GM19324 (cell line): ENCODE results near the gene ABCC4.
"Not testable (repeated sequence)": the region's sequence is repeated elsewhere in the genome, so short reads cannot be mapped to it uniquely, and the experiment has no call there.

Experiments
- ATAC-seq: cut with Tn5 transposase; IDR thresholded peaks from one replicate; pipeline ENCODE4 v1.9.1; 2021; ENCODE audit warnings: mild to moderate bottlenecking, moderate library complexity; ENCODE audit not compliant: unreplicated experiment, low FRiP score

Gene ABCC4

DNA sequence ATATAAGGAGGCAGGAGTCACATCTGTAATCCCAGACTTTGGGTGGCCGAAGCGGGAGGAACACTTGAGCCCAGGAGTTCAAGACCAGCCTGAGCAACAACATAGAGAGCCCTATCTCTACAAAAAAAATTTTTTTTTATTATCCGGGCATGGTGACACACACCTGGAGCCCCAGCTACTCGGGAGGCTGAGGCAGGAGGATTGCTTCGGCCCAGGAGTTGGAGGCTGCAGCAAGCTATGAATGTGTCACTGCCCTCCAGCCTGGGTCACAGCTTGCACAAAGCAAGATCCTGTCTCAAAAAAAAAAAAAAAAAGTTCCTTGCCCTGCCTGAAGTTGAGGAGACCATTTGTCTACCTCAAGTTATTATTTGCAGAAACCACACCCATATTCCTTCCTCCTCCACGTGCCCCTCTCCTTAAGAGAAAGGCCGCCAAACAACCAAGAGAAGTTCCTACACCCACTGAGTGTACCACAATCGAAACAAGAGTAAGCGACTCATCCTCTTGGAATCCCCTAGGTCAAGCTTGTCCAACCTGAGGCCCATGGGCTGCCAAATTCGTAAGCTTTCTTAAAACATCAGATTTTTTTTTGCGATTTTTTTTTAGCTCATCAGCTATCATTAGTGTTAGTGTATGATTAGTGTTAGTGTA is 2.2 kb downstream of the ABCC4 start:
- no peak for ATAC-seq

GRCh38 chr13:95298169-95298965 is 2.9 kb downstream of the ABCC4 start:
- ATAC-seq = no peak

GRCh38 chr13:95296326-95296925 is 4.8 kb downstream of the ABCC4 start:
- no peak for ATAC-seq

- ATAC-seq = no peak
These were observed 6.2 kb downstream of the ABCC4 start for GRCh38 chr13:95295026-95295425.

GRCh38 chr13:95292622-95293021 is 8.6 kb downstream of the ABCC4 start:
- no peak for ATAC-seq

- ATAC-seq = not testable (repeated sequence)
These were observed 11.3 kb downstream of the ABCC4 start for GRCh38 chr13:95289901-95290300.

GRCh38 chr13:95289020-95289444 is 12.2 kb downstream of the ABCC4 start:
- ATAC-seq = no peak

DNA sequence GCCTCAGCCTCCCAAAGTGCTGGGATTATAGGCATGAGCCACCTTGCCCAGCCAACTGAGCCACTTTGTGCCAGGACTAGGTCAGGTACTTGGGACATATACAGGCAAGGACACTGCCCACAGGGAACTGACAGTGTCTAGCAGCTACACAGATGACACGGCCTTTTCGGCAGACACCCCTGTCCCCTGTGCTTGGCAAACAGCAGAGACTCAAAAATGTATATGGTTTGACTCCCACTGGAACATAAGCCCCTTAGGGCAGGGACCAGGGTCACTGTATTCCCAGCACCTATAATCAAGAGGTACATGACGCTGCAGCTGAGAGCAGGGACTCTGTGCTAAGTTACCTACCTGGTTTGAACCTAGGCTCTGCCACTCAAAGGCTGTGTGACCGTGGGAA is 16.8 kb downstream of the ABCC4 start:
- ATAC-seq = no peak

- ATAC-seq = no peak
These were observed 22.2 kb downstream of the ABCC4 start for GRCh38 chr13:95279016-95279415.

- no peak for ATAC-seq
These were observed 25.2 kb downstream of the ABCC4 start for GRCh38 chr13:95276037-95276505.

DNA sequence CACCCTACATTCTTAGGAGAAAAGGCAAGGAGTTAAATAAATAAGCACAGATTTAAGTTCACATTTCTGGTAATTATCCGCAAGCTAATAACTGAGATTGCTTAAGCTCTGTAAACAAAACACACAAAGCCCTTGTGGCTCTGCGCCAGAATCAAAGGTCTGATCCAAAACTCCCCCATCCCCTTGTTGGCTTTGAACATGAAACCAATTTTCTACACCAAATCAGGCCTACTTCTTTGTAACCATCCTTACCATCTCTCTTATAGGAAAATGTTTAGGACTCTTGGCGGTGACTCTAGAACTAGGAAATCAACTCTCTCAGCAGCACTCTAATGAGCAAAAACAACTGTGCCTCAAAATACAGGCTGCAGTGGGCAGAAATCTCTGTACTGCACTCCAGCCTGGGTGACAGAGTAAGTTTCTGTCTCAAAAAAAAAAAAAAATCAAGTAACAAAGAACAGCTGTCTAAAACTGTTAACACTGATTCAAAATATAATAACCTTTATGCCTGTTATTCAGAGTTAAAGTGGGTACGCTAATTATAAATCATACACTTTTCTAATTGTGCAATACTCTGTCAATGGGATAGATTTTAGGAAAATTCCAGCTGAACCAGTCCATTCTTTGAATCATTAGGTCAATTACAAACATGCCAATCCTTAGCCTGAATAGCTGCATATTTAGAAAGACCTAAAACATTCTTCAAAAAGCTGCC is 25.8 kb downstream of the ABCC4 start:
- ATAC-seq = no peak

DNA sequence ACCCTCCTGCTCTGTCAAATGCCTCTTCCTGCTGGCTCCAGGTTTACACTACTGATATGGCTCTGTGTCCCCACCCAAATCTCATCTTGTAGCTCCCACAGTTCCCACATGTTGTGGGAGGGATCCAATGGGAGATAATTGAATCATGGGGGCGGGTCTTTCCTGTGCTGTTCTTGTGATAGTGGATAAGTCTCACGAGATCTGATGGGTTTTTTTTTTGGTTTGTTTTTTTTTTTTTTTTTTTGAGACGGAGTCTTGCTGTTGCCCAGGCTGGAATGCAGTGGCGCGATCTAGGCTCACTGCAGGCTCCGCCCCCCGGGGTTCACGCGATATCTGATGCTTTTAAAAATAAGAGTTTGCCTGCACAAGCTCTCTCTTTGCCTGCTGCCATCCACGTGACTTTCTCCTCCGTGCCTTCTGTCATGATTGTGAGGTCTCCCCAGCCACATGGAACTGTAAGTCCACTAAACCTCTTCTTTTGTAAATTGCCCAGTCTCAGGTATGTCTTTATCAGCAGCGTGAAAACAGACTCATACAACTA is 27.6 kb downstream of the ABCC4 start:
- not testable (repeated sequence) for ATAC-seq

DNA sequence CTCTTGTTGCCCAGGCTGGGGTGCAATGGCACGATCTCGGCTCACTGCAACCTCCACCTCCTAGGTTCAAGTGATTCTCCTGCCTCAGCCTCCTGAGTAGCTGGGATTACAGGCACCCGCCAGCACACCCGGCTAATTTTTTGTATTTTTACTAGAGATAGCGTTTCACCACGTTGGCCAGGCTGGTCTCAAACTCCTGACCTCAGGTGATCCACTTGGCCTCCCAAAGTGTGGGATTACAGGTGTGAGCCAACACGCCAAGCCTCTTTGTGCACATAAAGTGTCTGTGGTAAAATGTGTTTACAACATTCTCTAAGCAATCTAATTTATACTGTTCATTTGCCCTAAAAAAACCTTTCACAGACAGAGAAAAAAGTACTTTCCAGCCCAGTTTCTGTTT is 29.2 kb downstream of the ABCC4 start:
- ATAC-seq = not testable (repeated sequence)

- ATAC-seq = no peak
These were observed 31.5 kb downstream of the ABCC4 start for GRCh38 chr13:95269756-95270155.

DNA sequence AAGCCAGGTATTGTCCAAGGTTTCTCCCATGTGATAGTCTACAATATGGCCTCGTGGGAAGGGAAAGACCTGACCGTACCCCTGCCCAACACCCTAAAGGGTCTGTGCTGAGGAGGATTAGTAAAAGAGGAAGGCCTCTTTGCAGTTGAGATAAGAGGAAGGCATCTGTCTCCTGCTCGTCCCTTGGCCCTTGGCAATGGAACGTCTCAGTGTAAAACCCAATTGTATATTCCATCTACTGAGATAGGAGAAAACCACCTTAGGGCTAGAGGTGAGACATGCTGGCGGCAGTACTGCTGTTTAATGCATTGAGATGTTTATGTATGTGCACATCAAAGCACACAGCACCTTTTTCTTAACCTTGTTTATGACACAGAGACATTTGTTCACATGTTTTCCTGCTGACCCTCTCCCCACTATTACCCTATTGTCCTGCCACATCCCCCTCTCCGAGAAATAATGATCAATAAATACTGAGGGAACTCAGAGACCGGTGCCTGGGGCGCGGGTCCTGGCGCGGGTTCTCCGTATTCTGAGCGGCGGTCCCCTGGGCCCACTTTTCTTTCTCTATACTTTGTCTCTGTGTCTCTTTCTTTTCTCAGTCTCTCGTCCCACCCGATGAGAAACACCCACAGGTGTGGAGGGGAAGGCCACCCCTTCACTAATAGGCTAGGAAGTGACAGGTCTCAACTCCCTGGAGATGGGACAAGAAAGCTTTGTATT is 32.7 kb downstream of the ABCC4 start:
- ATAC-seq = not testable (repeated sequence)

- ATAC-seq = no peak
These were observed 33.4 kb downstream of the ABCC4 start for GRCh38 chr13:95267662-95268342.

DNA sequence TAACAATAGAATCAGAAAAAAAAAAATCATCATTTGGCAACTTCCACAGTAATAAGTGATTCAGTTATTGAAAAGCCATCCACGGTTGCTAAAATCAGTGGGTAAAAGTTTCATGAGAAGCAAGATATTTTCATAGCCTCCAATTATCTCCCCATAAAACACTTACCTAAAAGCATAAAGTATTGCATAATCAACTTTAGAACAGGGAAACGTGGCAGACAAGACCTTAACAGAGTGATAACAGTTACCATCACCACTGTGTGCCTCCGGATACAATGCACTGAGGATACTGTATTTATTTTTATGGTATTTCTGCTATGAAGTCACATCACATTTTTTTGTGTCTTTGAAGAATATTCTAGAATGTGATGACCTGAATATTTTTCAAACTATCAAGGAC is 37.0 kb downstream of the ABCC4 start:
- ATAC-seq = no peak

DNA sequence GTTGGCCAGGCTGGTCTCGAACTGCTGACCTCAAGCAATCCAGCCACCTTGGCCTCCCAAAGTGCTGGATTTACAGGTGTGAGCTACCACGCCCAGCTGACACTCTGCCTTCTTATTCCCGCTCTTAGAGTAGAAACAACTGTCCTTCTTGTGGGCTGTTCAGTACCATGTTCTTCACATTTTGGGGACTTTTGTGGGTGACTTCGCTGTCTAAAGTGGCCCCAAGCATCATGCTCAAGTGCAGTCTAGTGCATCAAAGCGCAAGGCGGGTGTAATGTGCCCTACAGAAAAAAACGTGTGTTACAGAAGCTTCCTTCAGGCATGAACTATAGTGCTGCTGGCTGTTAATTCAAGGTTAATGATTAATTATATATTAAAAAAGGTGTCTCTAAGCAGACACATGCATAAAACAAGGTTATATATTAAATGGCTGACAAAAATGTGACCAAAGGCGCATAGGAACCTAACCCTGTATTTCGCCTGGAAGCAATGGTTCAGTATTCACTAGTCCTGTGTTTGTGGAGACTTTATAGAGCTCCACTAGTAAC is 38.3 kb downstream of the ABCC4 start:
- no peak for ATAC-seq

- no peak for ATAC-seq
These were observed 39.3 kb downstream of the ABCC4 start for GRCh38 chr13:95261956-95262355.
